ENCODE measurements around the gene CXCR2. TPM values are rescaled to one million over a fixed set of nuclear protein-coding genes. Genes with fewer than 3 reads are reported as not detected.
A peak's percentile ranks its signal among the peaks of the same experiment; 100 is the strongest.

The CXCR2 gene
- total and polyA plus RNA-seq, 2 experiments from 2014 or later: 0.52 to 1.6 TPM

GRCh38 chr2:218155953-218156479 lies 30.2 kb downstream of the CXCR2 start:
- no peak for ATAC-seq
- Histone ChIP-seq H3K27me3 (ENCODE audit: insufficient read depth) (no peaks in the 10 kb centered on the region), H3K79me2 (replicated peaks; ENCODE audit: insufficient read depth) (no peaks in the 10 kb centered on the region), H3F3A (replicated peaks; ENCODE audit: low read depth) (no peaks in the 10 kb centered on the region), H3K36me3 (ENCODE audit: insufficient read depth) (no peaks in the 10 kb centered on the region), H3K4me1 (ENCODE audit: insufficient read depth) (peaks cover 5% of the 10 kb centered on the region; the same call in 1 of the 2 replicates), H3K27ac (ENCODE audit: low read depth) (no peak overlapping the region), H4K20me1 (replicated peaks; ENCODE audit: insufficient read depth) (no peaks in the 10 kb centered on the region), H3K9me2 (ENCODE audit: insufficient read depth) (no peaks in the 10 kb centered on the region; the same call in 1 of the 2 replicates), H3K4me3 (no peak overlapping the region), H2AFZ (peak overlapping the region; percentile 81), H3K4me2 (no peak overlapping the region)
- Mint-ChIP-seq H3K4me1 (peaks cover 3% of the 10 kb centered on the region; the same call in 1 of the 3 replicates), H3K27me3 (ENCODE audit: insufficient read depth, low read depth, poor library complexity) (no peaks in the 10 kb centered on the region), H3K9me3 (no peaks in the 10 kb centered on the region), H3K36me3 (ENCODE audit: low read depth) (no peaks in the 10 kb centered on the region), H3K4me3 (no peak overlapping the region), H3K27ac (no peak overlapping the region)
- no peak for DNase-seq (ENCODE audit: low spot score)
- TF ChIP-seq ETS1 (IDR thresholded peaks at IDR 0.05) (no peak), CTCF (conservative IDR thresholded peaks at IDR 0.05; ENCODE audit: low read depth in 2 of 2) (no peak), REST (IDR thresholded peaks at IDR 0.05; ENCODE audit: unreplicated experiment) (no peak), EZH2phosphoT487 (IDR thresholded peaks at IDR 0.05; ENCODE audit: unreplicated experiment) (no peak), CREB1 (CRISPR knock-in tag; IDR thresholded peaks at IDR 0.05; ENCODE audit: low read depth) (no peak), ZNF331 (CRISPR knock-in tag; IDR thresholded peaks at IDR 0.05; ENCODE audit: low read depth) (no peak), STAT1 (IDR thresholded peaks at IDR 0.05; ENCODE audit: unreplicated experiment) (no peak), ZNF462 (CRISPR knock-in tag; IDR thresholded peaks at IDR 0.05) (no peak), JUNB (IDR thresholded peaks at IDR 0.05; ENCODE audit: unreplicated experiment) (no peak), EZH2 (IDR thresholded peaks at IDR 0.05; ENCODE audit: low read depth, unreplicated experiment) (no peak), ZNF114 (CRISPR knock-in tag; IDR thresholded peaks at IDR 0.05) (no peak), NANOG (IDR thresholded peaks at IDR 0.05; ENCODE audit: borderline replicate concordance) (no peak), POLR2AphosphoS5 (IDR thresholded peaks at IDR 0.05; ENCODE audit: low read depth) (no peak)

All from GM23338 (cell line).